GM18511 (cell line): ENCODE measurements around the gene MYPN.
A peak's percentile ranks its signal among the peaks of the same experiment; 100 is the strongest.
"Not testable (repeated sequence)": the region's sequence is repeated elsewhere in the genome, so short reads cannot be mapped to it uniquely, and the experiment has no call there.

Experiments
- ATAC-seq: cut with Tn5 transposase; IDR thresholded peaks from one replicate; pipeline ENCODE4 v1.9.1; 2021; ENCODE audit warnings: mild to moderate bottlenecking, moderate library complexity; ENCODE audit not compliant: unreplicated experiment

MYPN gene

GRCh38 chr10:68135362-68135761, 26.1 kb downstream of the MYPN start:
- no peak for ATAC-seq

GRCh38 chr10:68135922-68136792, 26.9 kb downstream of the MYPN start:
- no peak for ATAC-seq

- ATAC-seq = no peak
These were observed 27.9 kb downstream of the MYPN start for GRCh38 chr10:68137171-68137570.

GRCh38 chr10:68138526-68138925, 29.2 kb downstream of the MYPN start:
- ATAC-seq = no peak

- ATAC-seq = no peak
These were observed 30.4 kb downstream of the MYPN start for GRCh38 chr10:68139448-68140272.

- no peak for ATAC-seq
These were observed 33.5 kb downstream of the MYPN start for GRCh38 chr10:68142761-68143160.

- no peak for ATAC-seq
These were observed 35.4 kb downstream of the MYPN start for GRCh38 chr10:68144709-68145108.

GRCh38 chr10:68145705-68146104, 36.4 kb downstream of the MYPN start:
- ATAC-seq = no peak

- no peak for ATAC-seq
These were observed 36.8 kb downstream of the MYPN start for GRCh38 chr10:68146133-68146532.

- ATAC-seq = no peak
These were observed 42.2 kb downstream of the MYPN start for GRCh38 chr10:68151453-68151852.

- no peak for ATAC-seq
These were observed 44.4 kb downstream of the MYPN start for GRCh38 chr10:68153473-68154210.

GRCh38 chr10:68154211-68154497, 44.9 kb downstream of the MYPN start:
- no peak for ATAC-seq

- ATAC-seq = no peak
These were observed 46.4 kb downstream of the MYPN start for GRCh38 chr10:68155615-68156210.

- ATAC-seq = peak; percentile 50
These were observed 47.3 kb downstream of the MYPN start for GRCh38 chr10:68156373-68157185.

GRCh38 chr10:68157522-68157921, 48.2 kb downstream of the MYPN start:
- not testable (repeated sequence) for ATAC-seq

GRCh38 chr10:68158031-68158430, 48.7 kb downstream of the MYPN start:
- no peak for ATAC-seq

GRCh38 chr10:68163735-68164134, 54.4 kb downstream of the MYPN start:
- ATAC-seq = peak; percentile 98

GRCh38 chr10:68165643-68166042, 56.4 kb downstream of the MYPN start:
- no peak for ATAC-seq

GRCh38 chr10:68166871-68167585, 57.7 kb downstream of the MYPN start:
- no peak for ATAC-seq
